Keratinocyte (primary cell): Measurements from ENCODE around the gene SLC7A6.

Experiments used
- EZH2 ChIP-seq: IDR thresholded peaks from one replicate; pipeline ENCODE4 v1.6.1; 2012; ENCODE audit warnings: inconsistent platforms, mild to moderate bottlenecking, low read length, moderate library complexity
- TF ChIP-seq, protein P1 (sequence below), 3 experiments: IDR thresholded peaks in 1 of 3; conservative IDR thresholded peaks in 1 of 3; optimal IDR thresholded peaks in 1 of 3; 2 replicates in 2 of 3; 3 replicates in 1 of 3; pipeline versions ENCODE3 to v1.5.1; 2011; ENCODE audit warnings: low read length in 3 of 3, mild to moderate bottlenecking in 3 of 3, moderate library complexity in 2 of 3, control low read depth in 1 of 3, inconsistent platforms in 1 of 3; ENCODE audit not compliant: insufficient read depth in 2 of 3; ENCODE audit errors: extremely low read depth in 1 of 3

DNA sequence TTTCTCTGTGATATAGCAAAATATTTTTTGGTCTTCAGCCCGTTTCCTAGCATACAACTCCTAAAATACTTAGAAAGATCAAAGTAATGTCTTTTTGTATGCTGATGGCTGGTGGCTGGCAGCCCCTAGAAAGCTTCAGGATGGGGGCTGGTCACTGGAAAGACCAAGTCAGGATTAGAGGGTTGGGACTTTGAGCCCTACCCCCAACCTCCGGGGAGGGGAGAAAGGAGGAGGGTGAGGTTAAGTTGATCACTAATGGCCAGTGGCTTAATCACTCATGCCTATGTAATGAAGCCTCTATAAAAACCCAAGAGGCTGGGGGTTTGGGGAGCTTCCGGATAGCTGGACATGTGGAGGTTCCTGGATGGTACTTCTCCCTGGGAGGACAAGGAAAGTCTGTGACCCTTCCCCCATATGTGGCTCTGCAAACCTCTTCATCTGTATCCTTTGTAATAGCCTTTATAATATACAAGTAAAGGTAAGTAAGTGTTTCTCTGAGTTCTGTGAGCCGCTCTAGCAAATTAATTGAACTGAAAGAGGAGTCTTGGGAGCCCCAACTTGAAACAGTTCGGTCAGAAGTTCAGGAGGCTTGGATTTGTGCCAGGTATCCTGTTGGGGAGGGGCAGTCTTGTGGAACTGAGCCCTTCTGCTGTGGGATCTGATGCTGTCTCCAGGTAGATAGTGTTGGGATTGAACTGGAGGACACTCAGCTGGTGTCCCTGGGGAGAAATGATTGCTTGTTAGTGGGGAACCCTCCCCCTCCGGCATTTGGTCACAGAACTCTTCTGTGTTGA, 3.5 kb downstream of the SLC7A6 start:
- no peak for TF ChIP-seq EZH2
- TF ChIP-seq, protein P1, sequence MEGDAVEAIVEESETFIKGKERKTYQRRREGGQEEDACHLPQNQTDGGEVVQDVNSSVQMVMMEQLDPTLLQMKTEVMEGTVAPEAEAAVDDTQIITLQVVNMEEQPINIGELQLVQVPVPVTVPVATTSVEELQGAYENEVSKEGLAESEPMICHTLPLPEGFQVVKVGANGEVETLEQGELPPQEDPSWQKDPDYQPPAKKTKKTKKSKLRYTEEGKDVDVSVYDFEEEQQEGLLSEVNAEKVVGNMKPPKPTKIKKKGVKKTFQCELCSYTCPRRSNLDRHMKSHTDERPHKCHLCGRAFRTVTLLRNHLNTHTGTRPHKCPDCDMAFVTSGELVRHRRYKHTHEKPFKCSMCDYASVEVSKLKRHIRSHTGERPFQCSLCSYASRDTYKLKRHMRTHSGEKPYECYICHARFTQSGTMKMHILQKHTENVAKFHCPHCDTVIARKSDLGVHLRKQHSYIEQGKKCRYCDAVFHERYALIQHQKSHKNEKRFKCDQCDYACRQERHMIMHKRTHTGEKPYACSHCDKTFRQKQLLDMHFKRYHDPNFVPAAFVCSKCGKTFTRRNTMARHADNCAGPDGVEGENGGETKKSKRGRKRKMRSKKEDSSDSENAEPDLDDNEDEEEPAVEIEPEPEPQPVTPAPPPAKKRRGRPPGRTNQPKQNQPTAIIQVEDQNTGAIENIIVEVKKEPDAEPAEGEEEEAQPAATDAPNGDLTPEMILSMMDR (optimal IDR thresholded peaks at IDR 0.05 in 1 of 3, IDR thresholded peaks at IDR 0.05 in 1 of 3, conservative IDR thresholded peaks at IDR 0.05 in 1 of 3; ENCODE audit: extremely low read depth in 1 of 3, insufficient read depth in 2 of 3, low read length in 3 of 3): no peak
